Upper lobe of right lung (tissue), 1 donor: ENCODE measurements around the gene FEZF2. TPM values are rescaled to one million over a fixed set of nuclear protein-coding genes. Genes with fewer than 3 reads are reported as not detected.

Experiments used
- ATAC-seq: fragments of 200-7000 bp; cut with Tn5 transposase; one replicate; pipeline ENCODE4 v1.9.1; 2020; ENCODE audit warnings: mild to moderate bottlenecking, moderate library complexity
- DNase-seq: peaks from one replicate; pipeline ENCODE4 v3.0.0-alpha.2; 2020
- H3K27ac ChIP-seq: fragments of 200-600 bp; one replicate; pipeline ENCODE4 v1.8.0; 2022
- H3K27me3 ChIP-seq: fragments of 200-600 bp; one replicate; pipeline ENCODE4 v1.8.0; 2022; ENCODE audit warnings: mild to moderate bottlenecking
- H3K36me3 ChIP-seq: fragments of 200-600 bp; one replicate; pipeline ENCODE4 v1.8.0; 2022
- H3K4me1 ChIP-seq: fragments of 200-600 bp; one replicate; pipeline ENCODE4 v1.8.0; 2022
- H3K4me3 ChIP-seq: fragments of 200-600 bp; one replicate; pipeline ENCODE4 v1.8.0; 2022; ENCODE audit warnings: mild to moderate bottlenecking
- H3K9me3 ChIP-seq: fragments of 200-600 bp; one replicate; pipeline ENCODE4 v1.8.0; 2022
- CTCF ChIP-seq: fragments of 200-600 bp; IDR thresholded peaks from one replicate; pipeline ENCODE4 v1.8.0; 2022; ENCODE audit warnings: antibody characterized with exemption
- intact Hi-C: fragments of 100-400 bp; cut with DNase I; formaldehyde crosslinking; loops from one replicate; pipeline ENCODE4 v1.11.0; 2022
- total RNA-seq: library from RNA; stranded (reverse); fragmentation: NEBNext Ultra II Directional; extraction: Animal tissue kit (Norgen Biotek cat#: 25700); gene quantifications from one replicate; pipeline ENCODE4 v1.2.1, GENCODE V29; 2021
- donor health status: DM: no; HTN: yes; CAD: no; lungs with severe emphysema.

Gene FEZF2
- total RNA-seq, 1 donor from 2014 or later, result not detected

- intact Hi-C loops, result no loop called here
- H3K9me3 ChIP-seq, result no peaks in the 10 kb centered on the region
- H3K36me3 ChIP-seq, result no peaks in the 10 kb centered on the region
- no peak for ATAC-seq
- H3K27me3 ChIP-seq, result peaks cover 72% of the 10 kb centered on the region
- no peaks in the 10 kb centered on the region for H3K4me1 ChIP-seq
- no peak overlapping the region for H3K27ac ChIP-seq
- no peak for TF ChIP-seq CTCF
- no peak for DNase-seq
- no peak overlapping the region for H3K4me3 ChIP-seq
These were observed 5.1 kb downstream of the FEZF2 start for GRCh38 chr3:62368290-62368704.

- no peak for ATAC-seq
These were observed 5.6 kb downstream of the FEZF2 start for GRCh38 chr3:62367763-62368195.

GRCh38 chr3:62366126-62366484, 7.2 kb downstream of the FEZF2 start:
- H3K4me1 ChIP-seq, result no peaks in the 10 kb centered on the region
- no peaks in the 10 kb centered on the region for H3K36me3 ChIP-seq
- H3K27ac ChIP-seq, result no peak overlapping the region
- peaks cover 57% of the 10 kb centered on the region for H3K27me3 ChIP-seq
- no peak for DNase-seq
- intact Hi-C loops, result no loop called here
- ATAC-seq, result no peak
- no peaks in the 10 kb centered on the region for H3K9me3 ChIP-seq
- H3K4me3 ChIP-seq, result no peak overlapping the region
- no peak for TF ChIP-seq CTCF

More at GRCh38 chr3:62367763-62368195, 5.6 kb downstream of the FEZF2 start:
- Histone ChIP-seq H3K27me3 (peaks cover 67% of the 10 kb centered on the region), H3K27ac (no peak overlapping the region), H3K36me3 (no peaks in the 10 kb centered on the region), H3K9me3 (no peaks in the 10 kb centered on the region), H3K4me3 (no peak overlapping the region), H3K4me1 (no peaks in the 10 kb centered on the region)
- no peak for DNase-seq
- intact Hi-C loops, result no loop called here
- no peak for TF ChIP-seq CTCF

- Histone ChIP-seq H3K9me3 (no peaks in the 10 kb centered on the region), H3K27me3 (peaks cover 52% of the 10 kb centered on the region), H3K27ac (no peak overlapping the region), H3K4me1 (no peaks in the 10 kb centered on the region), H3K4me3 (no peak overlapping the region), H3K36me3 (no peaks in the 10 kb centered on the region)
- DNase-seq, result no peak
- TF ChIP-seq CTCF, result no peak
- ATAC-seq, result no peak
- intact Hi-C loops, result no loop called here
These were observed 7.8 kb downstream of the FEZF2 start for GRCh38 chr3:62365391-62366125.

- Histone ChIP-seq H3K27me3 (peaks cover 38% of the 10 kb centered on the region), H3K36me3 (no peaks in the 10 kb centered on the region), H3K4me3 (no peak overlapping the region), H3K4me1 (no peaks in the 10 kb centered on the region), H3K27ac (no peak overlapping the region), H3K9me3 (no peaks in the 10 kb centered on the region)
- no peak for TF ChIP-seq CTCF
- ATAC-seq (no peak), DNase-seq (no peak)
- intact Hi-C loops, result no loop called here
These were observed 9.2 kb downstream of the FEZF2 start for GRCh38 chr3:62364191-62364590.
